ENCODE measurements around the gene LARP4B. TPM values are rescaled to one million over a fixed set of nuclear protein-coding genes. Genes with fewer than 3 reads are reported as not detected.

LARP4B gene
- total RNA-seq, 1 experiment from 2014 or later = 181 TPM

DNA sequence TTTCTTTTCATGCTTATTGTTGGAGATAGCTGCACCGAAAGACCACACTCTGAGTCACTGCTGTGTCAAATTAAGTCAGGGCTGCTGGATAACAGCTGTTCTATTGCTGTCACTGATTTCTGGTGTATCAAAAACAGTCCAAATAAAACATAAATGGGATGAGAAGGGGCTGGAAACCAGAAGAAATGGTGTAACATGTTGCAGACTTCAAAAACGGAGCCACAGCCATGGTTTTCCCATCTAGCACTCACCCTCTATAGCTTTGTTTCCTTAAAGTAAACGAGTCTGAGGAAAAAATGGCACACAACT is 138.8 kb downstream of the LARP4B start:
- Mint-ChIP-seq H3K27me3 (ENCODE audit: unreplicated experiment) (no peaks in the 10 kb centered on the region), H3K27ac (ENCODE audit: unreplicated experiment) (no peak overlapping the region), H3K36me3 (ENCODE audit: insufficient read depth, unreplicated experiment) (peaks cover 60% of the 10 kb centered on the region), H3K9me3 (ENCODE audit: low read depth, unreplicated experiment) (no peaks in the 10 kb centered on the region), H3K4me1 (ENCODE audit: low read depth, unreplicated experiment) (no peaks in the 10 kb centered on the region), H3K4me3 (ENCODE audit: low read depth, unreplicated experiment) (no peak overlapping the region)
- intact Hi-C loops (cut with micrococcal nuclease; ENCODE audit: unreplicated experiment) = no loop called here
- BruUV-seq (replicated peaks) = no TSS peak
- DNase-seq = no peak
- CTCF ChIA-PET = no interaction called here
- TF ChIP-seq, protein P1, sequence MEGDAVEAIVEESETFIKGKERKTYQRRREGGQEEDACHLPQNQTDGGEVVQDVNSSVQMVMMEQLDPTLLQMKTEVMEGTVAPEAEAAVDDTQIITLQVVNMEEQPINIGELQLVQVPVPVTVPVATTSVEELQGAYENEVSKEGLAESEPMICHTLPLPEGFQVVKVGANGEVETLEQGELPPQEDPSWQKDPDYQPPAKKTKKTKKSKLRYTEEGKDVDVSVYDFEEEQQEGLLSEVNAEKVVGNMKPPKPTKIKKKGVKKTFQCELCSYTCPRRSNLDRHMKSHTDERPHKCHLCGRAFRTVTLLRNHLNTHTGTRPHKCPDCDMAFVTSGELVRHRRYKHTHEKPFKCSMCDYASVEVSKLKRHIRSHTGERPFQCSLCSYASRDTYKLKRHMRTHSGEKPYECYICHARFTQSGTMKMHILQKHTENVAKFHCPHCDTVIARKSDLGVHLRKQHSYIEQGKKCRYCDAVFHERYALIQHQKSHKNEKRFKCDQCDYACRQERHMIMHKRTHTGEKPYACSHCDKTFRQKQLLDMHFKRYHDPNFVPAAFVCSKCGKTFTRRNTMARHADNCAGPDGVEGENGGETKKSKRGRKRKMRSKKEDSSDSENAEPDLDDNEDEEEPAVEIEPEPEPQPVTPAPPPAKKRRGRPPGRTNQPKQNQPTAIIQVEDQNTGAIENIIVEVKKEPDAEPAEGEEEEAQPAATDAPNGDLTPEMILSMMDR (IDR thresholded peaks at IDR 0.05; ENCODE audit: unreplicated experiment) = no peak

DNA sequence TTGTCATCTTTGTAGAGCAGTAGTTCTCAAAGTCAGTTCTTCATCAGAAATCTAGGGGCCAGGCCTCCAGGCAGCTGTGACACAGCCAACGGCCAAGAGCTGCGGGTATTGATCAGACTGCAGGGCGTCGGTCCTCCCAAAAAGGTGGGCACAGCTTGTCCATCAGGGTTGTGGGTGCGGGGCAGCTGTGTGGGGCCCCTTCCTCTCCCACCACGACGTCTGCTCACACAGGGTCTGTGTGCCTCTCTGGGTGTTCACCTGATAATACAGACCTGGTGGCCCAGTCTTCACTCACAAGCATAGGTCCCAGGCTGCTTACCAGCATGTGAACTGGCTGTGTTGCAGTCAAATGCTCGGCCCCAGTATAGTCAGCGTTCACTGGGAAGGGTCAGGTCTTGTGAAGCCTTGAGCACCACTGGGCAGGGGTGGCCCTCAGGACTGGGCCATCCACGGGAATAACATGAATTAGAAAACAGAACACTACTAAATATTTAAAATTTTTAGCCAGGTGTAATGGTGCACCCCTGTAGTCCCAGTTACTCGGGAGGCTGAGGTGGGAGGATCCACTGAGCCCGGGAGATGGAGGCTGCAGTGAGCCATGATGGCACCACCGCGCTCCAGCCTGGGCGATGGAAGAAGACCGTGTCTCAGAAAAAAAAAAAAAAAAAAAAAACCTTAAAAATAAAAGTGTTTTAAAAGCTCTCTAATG is 139.3 kb downstream of the LARP4B start:
- CTCF ChIA-PET = no interaction called here

DNA sequence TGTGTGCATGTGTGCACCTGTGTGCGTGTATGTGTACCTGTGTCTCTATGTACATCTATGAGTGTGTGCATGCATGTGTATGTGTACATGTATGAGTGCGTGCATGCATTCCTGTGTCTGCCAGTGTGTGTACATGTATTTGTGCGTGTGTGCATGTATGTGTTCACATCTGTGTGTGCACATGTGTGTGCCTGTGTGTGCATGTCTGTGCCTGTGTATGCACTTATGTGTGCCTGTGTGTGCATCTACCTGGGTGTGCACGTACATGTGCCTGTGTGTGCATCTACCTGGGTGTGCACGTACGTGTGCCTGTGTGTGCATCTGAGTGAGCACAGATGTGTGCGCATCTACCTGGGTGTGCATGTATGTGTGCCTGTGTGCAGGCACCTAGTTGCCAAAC is 139.9 kb downstream of the LARP4B start:
- no peak overlapping the region for H3K27ac Mint-ChIP-seq (ENCODE audit: unreplicated experiment)
- CTCF ChIA-PET = no interaction called here
- no peaks in the 10 kb centered on the region for H3K4me1 Mint-ChIP-seq (ENCODE audit: low read depth, unreplicated experiment)
- intact Hi-C loops (cut with micrococcal nuclease; ENCODE audit: unreplicated experiment) = no loop called here
- no peak overlapping the region for H3K4me3 Mint-ChIP-seq (ENCODE audit: low read depth, unreplicated experiment)
- DNase-seq = no peak
- no peaks in the 10 kb centered on the region for H3K9me3 Mint-ChIP-seq (ENCODE audit: low read depth, unreplicated experiment)
- H3K27me3 Mint-ChIP-seq (ENCODE audit: unreplicated experiment) = no peaks in the 10 kb centered on the region
- peaks cover 66% of the 10 kb centered on the region for H3K36me3 Mint-ChIP-seq (ENCODE audit: insufficient read depth, unreplicated experiment)
- no TSS peak for BruUV-seq (replicated peaks)
- TF ChIP-seq, protein P1 (IDR thresholded peaks at IDR 0.05; ENCODE audit: unreplicated experiment) = no peak

More for the DNA sequence above, 139.3 kb downstream of the LARP4B start:
- Mint-ChIP-seq H3K27ac (ENCODE audit: unreplicated experiment) (no peak overlapping the region), H3K4me3 (ENCODE audit: low read depth, unreplicated experiment) (no peak overlapping the region), H3K9me3 (ENCODE audit: low read depth, unreplicated experiment) (no peaks in the 10 kb centered on the region), H3K4me1 (ENCODE audit: low read depth, unreplicated experiment) (no peaks in the 10 kb centered on the region), H3K36me3 (ENCODE audit: insufficient read depth, unreplicated experiment) (peaks cover 60% of the 10 kb centered on the region), H3K27me3 (ENCODE audit: unreplicated experiment) (no peaks in the 10 kb centered on the region)
- TF ChIP-seq, protein P1 (IDR thresholded peaks at IDR 0.05; ENCODE audit: unreplicated experiment) = no peak
- intact Hi-C loops (cut with micrococcal nuclease; ENCODE audit: unreplicated experiment) = no loop called here
- DNase-seq = no peak
- BruUV-seq (replicated peaks) = no TSS peak

DNA sequence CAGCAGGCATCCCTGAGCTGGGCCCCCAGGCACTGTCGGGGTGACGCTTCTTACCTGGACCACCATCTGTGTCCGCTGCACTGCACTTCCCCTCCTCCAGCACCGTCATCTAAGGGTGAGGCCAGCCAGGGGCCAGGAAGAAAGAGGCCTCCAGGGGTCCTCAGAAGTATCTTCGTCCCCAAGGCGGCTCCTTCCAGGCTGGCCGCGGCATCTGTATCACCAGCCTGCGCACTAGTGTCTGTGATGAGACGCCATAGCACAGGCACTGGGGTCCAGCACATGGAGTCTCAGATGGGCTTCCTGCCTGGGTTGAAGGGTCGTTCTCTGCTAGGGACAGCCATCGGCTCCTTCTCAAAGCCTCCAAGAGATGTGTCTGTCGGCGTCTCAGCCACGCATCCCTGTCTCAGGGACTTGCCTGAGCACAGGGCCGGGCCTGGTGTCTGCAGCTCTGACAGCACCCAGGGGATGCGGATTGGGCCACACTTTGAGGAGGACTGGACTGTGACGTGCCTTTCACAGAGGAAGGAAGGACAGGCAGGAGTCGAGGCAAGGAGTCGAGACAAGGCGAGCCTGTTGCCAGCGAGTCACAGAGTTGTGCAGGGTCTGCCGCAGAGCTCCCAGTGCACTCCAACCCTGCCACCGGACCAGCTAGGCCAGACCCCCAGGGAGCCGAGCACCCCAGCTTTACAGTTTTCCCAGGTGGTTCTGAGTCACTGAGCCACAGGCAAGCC is 140.5 kb downstream of the LARP4B start:
- intact Hi-C loops (cut with micrococcal nuclease; ENCODE audit: unreplicated experiment) = no loop called here
- Mint-ChIP-seq H3K27ac (ENCODE audit: unreplicated experiment) (no peak overlapping the region), H3K36me3 (ENCODE audit: insufficient read depth, unreplicated experiment) (peaks cover 68% of the 10 kb centered on the region), H3K4me1 (ENCODE audit: low read depth, unreplicated experiment) (no peaks in the 10 kb centered on the region), H3K27me3 (ENCODE audit: unreplicated experiment) (no peaks in the 10 kb centered on the region), H3K4me3 (ENCODE audit: low read depth, unreplicated experiment) (no peak overlapping the region), H3K9me3 (ENCODE audit: low read depth, unreplicated experiment) (no peaks in the 10 kb centered on the region)
- BruUV-seq (replicated peaks) = no TSS peak
- TF ChIP-seq, protein P1 (IDR thresholded peaks at IDR 0.05; ENCODE audit: unreplicated experiment) = no peak
- no peak for DNase-seq
- CTCF ChIA-PET = no interaction called here

All from Calu3 (cell line).